ENCODE data around the gene MARCHF3.
"Not testable (repeated sequence)": the region's sequence is repeated elsewhere in the genome, so short reads cannot be mapped to it uniquely, and the experiment has no call there.

DNA sequence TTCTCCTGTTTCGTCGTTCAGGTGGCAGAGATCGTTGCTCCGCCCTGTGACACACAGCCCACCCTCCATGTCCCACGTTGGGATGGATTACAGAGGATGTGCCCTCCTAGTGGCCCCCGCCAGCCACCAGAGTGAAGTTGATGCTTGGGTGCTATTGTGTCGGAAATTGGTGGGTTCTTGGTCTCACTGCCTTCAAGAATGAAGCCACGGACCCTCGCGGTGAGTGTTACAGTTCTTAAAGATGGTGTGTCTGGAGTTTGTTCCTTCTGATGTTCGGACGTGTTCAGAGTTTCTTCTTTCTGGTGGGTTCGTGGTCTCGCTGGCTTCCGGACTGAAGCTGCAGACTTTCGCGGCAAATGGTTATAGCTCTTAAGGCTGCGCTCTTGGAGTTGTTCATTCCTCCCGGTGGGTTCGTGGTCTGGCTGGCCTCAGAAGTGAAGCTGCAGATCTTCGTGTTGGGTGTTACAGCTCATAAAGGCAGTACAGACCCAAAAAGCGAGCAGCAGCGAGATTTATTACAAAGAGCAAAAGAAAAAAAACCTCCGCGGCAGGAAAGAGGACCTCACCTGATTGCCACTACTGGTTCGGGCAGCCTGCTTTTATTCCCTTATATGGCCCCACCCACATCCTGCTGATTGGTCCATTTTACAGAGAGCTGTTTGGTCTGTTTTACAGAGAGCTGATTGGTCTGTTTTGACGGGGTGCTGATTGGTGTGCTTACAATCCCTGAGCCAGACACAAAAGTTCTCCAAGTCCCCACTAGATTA, 176.6 kb downstream of the MARCHF3 start:
- TF ChIP-seq, protein P1, sequence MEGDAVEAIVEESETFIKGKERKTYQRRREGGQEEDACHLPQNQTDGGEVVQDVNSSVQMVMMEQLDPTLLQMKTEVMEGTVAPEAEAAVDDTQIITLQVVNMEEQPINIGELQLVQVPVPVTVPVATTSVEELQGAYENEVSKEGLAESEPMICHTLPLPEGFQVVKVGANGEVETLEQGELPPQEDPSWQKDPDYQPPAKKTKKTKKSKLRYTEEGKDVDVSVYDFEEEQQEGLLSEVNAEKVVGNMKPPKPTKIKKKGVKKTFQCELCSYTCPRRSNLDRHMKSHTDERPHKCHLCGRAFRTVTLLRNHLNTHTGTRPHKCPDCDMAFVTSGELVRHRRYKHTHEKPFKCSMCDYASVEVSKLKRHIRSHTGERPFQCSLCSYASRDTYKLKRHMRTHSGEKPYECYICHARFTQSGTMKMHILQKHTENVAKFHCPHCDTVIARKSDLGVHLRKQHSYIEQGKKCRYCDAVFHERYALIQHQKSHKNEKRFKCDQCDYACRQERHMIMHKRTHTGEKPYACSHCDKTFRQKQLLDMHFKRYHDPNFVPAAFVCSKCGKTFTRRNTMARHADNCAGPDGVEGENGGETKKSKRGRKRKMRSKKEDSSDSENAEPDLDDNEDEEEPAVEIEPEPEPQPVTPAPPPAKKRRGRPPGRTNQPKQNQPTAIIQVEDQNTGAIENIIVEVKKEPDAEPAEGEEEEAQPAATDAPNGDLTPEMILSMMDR (IDR thresholded peaks at IDR 0.05): not testable (repeated sequence)
- TF ChIP-seq POLR2A (IDR thresholded peaks at IDR 0.05): not testable (repeated sequence)

Measured in right lobe of liver (tissue), 4 donors.